Effector CD8-positive, alpha-beta T cell (primary cell): ENCODE measurements around the gene SBSN.

Experiments used
- DNase-seq: peaks from one replicate; lab custom pipeline; 2025; lab: John Stamatoyannopoulos, UW

Gene SBSN

GRCh38 chr19:35533822-35534392 is 5.8 kb upstream of the SBSN start:
- peak; percentile 10 for DNase-seq

GRCh38 chr19:35533201-35533821 is 5.2 kb upstream of the SBSN start, which contains the start of gene GAPDHS:
TSS of gene GAPDHS (plus strand) at chr19:35533456. CDS start at chr19:35533528, 72 bp downstream.
- no peak for DNase-seq

DNA sequence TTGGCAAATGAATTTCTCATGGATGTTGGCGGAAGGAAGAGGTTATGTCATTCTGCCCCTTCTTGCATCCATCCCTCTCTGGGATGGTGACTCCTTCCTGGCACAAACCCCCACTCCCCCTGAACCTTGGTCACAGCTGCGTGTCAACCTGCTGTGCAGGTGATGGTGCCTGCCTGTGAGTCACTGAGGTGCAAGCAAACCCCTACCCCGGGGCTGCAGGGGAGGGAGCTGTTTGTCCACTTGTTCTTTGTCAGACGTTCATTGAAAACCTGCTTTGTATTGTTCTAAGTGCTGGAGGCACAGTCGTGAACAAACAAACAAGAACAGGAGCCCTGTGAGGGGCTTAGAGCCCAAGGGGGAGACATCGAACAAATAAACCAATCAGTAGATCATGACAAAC is 3.2 kb upstream of the SBSN start:
- DNase-seq = no peak

DNA sequence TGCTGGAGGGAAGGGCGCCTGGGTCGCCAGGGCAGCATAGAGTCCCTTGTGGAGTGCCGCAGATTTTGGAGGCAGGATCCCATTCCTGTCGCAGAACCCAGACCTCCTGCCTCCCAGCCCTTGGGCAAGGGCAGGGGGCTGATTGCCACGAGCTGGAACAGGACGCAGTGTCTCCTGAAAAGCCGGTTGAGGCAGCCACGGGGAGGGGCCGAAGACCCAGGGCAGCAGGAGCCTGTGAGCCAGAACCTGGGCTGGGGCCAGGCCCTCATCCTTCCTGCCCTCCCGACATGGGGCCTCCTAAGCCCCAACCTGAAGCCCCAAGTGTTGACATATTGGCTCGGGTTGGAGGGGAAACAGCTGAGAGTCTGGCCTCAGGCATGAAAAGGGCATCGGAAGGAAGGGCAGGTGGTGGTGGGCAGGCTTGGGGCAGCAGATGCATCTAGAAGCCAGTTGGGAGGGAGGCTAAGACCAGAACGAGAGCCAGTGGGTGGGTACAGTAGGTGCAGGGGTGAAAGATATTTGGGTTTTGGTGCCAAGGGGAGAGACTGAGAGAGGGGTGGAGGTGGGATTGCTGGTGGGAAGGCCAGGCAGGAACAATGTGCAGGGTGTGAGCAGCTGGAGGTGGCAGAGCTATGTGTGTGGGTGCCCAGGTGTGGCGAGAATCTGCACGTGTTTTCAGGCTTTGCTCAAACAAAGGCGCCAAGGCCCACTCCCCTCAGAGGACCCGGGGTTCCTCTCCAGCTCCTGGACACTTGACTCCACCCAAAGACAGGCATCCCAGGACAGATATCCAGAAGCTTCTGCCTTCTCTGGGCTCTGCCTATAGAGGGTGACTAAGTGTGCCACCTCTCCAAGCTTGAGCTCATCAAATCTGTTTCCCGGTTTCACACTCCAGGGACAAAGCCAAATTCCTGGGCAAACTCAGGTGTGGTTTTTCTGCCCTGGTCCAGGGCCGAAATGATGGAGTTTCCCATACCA is 1.4 kb upstream of the SBSN start:
- DNase-seq = no peak

DNA sequence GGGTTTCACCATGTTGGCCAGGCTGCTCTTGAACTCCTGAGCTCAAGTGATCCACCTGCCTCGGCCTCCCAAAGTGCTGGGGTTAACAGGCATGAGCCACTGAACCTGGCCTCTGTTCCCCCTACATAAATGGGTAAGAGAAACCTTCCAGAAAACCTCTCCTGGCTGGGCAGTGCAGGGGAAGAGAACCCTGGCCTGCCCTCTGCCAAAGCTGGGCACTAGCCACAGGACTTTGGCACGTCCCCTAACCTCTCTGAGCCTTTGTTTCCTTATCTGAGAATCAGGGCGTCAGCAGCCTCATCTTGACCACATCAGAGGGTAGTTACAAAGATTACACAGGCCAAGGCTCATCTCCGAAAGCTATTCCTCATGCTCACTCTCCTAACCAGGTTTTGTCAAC is 2.2 kb downstream of the SBSN start:
- no peak for DNase-seq

DNA sequence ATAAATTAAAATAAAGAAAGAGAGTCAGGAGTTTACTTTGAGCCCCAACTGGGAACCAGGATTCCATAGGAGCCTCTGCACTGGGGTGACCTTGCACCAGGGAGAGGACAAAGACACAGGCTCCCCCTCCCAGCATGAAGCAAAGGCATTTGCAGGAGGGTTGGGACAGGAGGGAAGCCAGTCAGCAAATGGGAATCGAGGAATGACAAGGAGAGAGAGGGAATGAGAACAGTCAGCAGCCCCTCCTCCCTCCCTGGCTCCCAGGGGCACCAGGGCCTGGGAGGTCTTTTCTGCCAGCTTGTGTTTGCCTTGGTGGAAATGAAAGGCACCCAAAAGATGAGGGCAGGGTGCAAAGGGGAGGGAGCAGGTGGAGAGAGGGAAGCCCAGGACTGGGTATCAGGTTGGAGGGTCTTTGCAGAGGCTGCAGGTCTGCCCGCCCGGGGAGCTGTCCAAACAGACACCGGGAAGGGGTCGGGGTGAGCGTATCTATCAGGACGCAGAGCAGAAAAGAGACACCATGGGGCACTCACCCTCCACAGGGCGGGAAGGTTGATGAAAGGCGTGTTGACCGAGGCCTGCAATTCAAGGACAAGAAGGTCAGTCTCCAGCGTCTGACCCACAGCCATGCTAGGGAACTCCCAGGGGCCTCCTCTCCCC is 3.8 kb downstream of the SBSN start:
- no peak for DNase-seq

GRCh38 chr19:35522745-35523327 is 5.3 kb downstream of the SBSN start:
- DNase-seq = no peak

- no peak for DNase-seq
These were observed 6.9 kb downstream of the SBSN start for GRCh38 chr19:35521124-35521743.

DNA sequence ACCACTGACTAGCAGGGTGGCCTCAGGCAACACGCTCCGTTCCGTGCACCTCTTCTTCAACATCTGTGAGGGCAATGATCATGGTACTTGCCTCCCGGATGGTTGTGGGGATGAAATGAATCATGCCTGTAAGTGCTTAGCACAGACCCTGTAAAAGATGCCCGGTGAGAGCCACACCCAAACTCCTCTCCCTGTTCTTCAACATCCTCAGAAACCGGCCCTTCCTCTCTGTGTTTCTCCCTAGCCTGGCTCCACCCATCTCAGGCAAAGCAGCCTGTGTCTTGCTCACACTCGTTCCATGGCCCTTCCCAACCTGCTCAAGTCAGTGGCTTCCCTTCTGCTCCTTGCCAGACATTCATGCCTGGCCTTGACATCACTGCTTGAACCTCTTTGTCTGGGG is 8.8 kb downstream of the SBSN start:
- DNase-seq = no peak

DNA sequence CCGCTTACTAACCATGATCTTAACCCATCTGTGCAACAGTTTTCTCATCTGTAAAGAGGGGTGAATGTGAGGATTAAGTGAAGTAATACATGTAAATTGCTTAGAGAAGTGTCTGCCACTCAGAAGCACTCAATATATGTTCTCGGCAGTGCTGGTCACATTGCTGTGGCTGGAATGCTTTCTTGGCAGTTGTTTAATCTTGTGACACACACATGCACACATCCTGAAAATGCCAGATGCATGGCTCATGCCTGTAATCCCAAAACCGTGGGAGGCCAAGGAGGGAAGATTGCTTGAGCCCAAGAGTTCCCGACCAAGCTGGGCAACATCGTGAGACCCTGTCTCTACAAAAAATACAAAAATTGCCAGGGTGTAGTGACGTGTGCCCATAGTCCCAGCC is 9.8 kb downstream of the SBSN start:
- DNase-seq = no peak

- DNase-seq = no peak
These were observed 10.8 kb downstream of the SBSN start for GRCh38 chr19:35517342-35517741.

DNA sequence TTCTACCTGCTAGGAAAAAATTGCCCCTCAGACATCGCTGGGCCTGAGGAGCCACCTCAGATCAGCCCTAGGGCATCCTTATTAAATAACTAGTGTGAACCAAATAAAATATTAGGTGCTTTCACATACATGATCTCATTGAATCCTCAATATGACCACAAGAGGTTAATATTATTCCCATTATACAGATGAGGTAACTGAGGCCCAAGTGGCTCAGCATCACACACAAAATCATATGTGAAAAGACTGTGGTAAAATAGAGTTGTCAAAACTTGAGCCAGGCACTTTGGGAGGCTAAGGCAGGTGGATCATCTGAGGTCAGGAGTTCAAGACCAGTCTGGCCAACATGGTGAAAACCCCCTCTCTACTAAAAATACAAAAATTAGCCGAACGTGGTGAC is 11.8 kb downstream of the SBSN start:
- no peak for DNase-seq

- no peak for DNase-seq
These were observed 13.8 kb downstream of the SBSN start for GRCh38 chr19:35514282-35514809.

DNA sequence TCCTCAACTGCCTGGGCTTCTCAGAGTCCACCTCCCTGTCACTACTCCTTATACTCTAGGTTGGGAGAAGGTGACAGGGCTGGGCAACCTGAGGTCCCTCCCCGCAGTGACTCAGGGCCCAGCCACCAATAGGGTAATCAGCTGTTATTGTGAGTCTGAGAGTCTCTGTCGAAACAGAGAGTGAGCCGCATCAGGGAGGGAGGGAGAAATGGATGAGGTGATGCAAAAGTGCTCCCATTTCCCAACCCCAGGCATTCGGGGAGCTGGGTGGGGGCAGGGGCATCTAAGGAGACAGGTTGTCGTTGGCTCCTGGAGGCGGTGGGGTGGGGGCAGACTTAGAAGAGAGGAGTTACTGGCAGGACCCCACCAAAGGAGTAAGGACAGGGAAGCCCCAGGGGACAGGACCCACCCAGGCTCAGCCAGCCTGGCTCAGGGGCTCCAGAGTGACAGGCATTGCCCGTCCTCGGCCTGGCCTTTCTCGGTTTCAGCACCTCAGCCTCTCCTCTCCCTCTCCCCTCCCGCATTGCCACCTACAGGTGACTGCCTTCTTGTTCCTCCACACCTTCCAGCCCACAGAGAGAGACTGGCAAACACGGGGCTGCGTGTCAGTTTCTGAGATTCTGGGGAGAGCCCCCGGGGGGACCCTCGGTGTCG is 14.4 kb downstream of the SBSN start, which contains the start of gene DMKN:
Gene DMKN, minus strand, starts transcription at position 22 of the 654 bp plus-strand sequence. CDS start 174 bp downstream, outside the sequence.
- DNase-seq = no peak

DNA sequence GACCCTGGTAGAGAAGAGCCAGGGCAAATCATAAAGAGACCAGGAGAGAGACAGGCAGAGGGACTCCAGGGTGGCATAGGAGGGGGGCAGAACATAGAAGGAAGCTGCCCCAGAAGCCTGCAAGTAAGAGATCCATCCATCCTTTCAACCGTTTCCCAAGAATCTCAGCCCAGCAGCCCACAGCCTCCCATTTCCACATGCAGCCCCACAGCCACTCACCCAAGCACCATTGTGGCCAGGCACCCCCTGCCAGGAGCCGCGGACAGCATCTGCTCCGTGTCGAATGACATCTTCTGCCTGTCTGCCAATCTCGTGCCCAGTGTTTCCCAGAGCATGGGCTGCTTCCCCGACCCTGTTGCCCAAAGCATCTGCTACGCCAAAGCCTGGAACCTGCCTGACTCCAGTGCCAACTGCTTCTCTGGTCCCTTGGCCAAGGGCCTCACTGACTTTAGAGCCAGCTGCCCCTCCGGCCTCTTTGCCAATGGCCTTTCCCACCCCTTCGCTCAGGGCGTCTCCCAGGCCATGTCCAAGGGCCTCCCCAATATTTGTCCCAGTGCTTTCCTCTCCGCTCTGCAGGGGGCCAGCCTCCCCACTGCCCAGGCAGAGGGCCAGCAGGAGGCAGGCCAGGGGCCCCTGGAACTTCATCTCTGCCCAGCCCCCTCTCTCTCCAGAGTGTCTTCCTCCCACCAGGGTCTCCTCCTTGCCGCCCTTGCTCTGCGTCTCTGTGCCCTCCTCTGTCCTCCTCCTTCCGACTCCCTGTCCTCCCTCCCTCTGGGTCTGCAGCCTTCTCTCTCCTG is 15.1 kb downstream of the SBSN start:
- DNase-seq = no peak

GRCh38 chr19:35511337-35511736 is 16.8 kb downstream of the SBSN start:
- DNase-seq = no peak

DNA sequence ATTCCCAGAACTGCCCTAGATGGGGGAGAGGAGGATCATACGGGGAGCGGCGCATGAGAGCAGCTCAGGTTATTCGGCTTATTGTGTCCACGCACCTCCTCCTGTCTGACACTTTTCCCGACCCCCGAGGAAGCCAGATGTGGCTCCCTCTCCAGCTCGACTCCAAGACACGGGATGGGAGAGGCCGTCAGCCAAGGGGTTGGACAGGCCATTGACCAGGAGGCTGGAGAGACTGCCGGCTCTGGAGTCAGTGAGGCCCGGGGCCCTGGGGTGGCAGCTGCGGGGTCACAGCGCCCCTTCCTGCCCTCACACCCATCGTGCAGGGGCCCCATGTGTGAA is 17.5 kb downstream of the SBSN start:
- no peak for DNase-seq

DNA sequence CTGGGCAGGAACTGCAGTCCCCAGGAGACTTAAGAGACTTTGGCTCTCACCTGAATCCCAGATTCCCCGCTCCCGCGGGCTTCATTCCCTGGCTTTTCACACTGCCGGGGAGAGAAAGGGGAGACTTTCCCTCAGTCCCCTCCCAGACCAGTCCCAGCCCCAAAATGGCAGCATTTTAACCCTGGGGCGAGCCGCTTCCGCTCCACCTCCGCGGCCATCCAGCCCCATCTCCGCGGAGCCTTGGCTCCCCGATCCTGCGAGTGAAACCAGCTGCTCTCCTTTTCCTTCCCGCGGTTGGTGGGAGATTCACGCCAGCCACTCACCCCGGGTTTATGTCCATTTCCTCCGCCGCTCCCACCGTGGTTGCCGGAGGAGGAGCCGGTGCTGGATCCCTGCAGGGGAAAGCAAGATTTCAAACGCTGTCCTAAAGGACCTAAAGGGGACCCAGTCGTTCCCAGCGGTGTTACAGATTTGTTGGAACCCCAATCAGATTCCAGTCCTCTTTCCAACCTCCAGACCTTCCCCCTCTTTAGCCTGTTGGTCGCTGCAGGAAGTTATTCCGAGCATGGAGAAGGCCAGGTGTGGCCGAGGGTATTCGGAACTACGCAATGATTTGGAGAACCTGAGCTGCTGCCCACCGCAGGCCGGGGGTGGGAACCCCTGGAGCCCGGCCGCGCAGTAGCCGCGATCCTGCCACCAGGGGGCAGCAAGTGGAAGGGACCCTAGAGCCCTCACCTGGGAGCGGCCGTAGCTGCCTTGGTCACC is 18.1 kb downstream of the SBSN start:
- peak; percentile 68 for DNase-seq

DNA sequence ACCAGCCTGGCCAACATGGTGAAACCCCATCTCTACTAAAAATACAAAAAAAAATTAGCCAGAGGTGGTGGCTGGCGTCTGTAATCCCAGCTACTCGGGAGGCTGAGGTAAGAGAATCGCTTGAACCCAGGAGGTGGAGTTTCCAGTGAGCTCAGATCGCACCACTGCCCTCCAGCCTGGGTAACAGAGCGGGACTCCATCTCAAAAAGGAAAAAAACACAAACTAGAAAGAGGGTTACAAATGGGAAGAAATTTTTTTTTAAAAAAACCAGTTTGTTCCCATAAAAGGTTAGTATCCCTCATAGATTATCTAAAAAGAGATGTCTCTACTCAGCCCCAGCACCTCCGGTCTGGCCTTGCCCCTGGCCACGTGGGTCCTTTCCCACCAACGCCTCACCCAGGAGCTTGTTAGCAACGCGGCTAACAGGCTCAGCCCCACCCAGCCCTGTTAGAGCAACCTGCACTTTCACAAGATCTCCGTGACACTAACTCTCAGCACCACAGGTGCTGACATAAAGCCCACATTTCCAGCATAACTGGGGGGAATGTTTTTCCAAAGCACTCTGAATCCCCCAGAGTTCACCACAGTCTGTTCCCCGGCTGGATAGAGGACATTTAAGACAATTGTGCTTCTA is 19.0 kb downstream of the SBSN start:
- no peak for DNase-seq
